ENCODE data around the gene CKAP4. TPM values are rescaled to one million over a fixed set of nuclear protein-coding genes. Genes with fewer than 3 reads are reported as not detected.

Gene CKAP4
- total RNA-seq, 1 experiment from 2014 or later = 108 TPM

DNA sequence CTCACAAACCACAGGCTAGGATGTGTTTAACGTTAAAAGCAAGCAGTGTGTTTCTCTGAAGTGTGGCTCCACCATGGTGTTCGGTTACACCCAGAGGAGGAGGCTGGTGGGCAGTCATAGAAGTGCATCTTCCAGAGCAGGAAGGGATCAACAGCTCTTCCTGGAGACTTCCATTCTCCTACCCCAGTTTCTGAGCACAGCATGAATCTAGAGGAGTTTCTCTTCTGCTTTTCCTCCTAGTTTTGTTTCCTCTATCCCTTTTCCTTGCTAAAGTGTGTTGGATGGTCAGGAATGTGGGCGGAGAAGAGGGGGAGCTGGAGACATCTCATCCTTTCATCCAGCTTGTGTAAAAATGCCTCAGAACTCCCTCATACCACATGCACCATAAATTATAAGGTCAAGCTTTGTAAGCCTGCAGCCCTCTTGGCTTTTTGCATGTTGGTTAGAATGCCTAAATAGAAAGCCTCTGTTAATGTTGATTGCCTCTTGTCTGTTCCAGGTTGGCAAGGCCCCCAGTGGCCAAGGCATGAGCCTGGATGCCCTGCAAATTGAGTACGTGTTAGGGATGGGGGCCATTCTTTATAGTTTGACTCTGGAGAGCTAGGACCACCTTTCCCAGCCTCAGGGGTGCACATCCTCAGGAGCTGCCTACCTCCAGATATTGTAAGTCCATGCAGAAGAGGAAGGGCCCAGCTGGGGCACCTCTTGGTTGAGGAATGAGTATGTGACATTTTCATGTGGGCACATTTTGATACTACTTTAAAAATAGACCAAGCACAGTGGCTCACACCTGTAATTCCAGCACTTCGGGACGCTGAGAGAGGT is 4.0 kb upstream of the CKAP4 start:
- Mint-ChIP-seq H3K4me1 (ENCODE audit: low read depth, unreplicated experiment) (peaks cover 12% of the 10 kb centered on the region), H3K36me3 (ENCODE audit: insufficient read depth, unreplicated experiment) (peaks cover 22% of the 10 kb centered on the region), H3K27ac (ENCODE audit: unreplicated experiment) (no peak overlapping the region), H3K9me3 (ENCODE audit: low read depth, unreplicated experiment) (no peaks in the 10 kb centered on the region), H3K4me3 (ENCODE audit: low read depth, unreplicated experiment) (no peak overlapping the region), H3K27me3 (ENCODE audit: unreplicated experiment) (no peaks in the 10 kb centered on the region)
- CTCF ChIA-PET = interaction anchor here (0.6 to 1.8 kb wide), 3 partner anchors 14 to 36 kb away, joined by 3 to 4 read pairs (median 4); no protein-coding TSS in a partner anchor
- intact Hi-C loops (cut with micrococcal nuclease; ENCODE audit: unreplicated experiment) = no loop called here
- TF ChIP-seq CTCF (IDR thresholded peaks at IDR 0.05; ENCODE audit: unreplicated experiment) = no peak
- DNase-seq = no peak
- no TSS peak for BruUV-seq (replicated peaks)

DNA sequence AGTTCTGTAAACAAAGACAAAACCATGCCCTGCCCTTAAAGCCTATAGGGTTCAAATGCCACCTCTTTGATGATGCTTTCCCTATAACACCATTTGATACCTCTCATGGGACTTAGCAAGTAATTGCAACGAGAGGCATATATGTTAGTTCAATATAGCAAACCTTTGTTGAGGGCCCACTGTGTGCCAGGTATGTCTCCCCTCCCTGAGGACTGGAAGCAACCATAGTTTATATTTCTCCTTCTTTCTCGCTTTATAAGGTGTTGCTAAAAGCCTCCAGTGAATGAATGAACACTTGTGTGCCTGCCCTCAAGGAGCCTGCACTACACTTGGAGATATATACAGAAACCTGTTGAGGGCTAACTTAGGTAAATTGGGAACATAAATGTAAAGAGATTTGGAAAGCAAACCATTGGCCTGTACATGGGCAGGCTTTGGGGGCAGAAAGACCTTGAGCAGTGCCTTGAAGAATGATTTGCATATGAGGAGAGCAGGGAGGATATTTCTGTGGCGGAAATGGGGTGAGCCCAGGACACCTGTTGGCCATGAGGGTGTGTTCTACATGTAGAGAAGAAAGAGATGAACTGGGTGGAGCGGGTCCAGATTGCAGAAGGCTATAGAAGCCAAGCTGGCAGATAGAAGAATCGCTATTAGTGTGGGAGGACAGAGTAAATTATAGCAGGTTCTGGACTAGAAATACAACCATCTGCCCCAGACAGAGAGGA is 1.8 kb upstream of the CKAP4 start:
- Mint-ChIP-seq H3K4me1 (ENCODE audit: low read depth, unreplicated experiment) (peaks cover 27% of the 10 kb centered on the region), H3K36me3 (ENCODE audit: insufficient read depth, unreplicated experiment) (peaks cover 42% of the 10 kb centered on the region), H3K27me3 (ENCODE audit: unreplicated experiment) (no peaks in the 10 kb centered on the region), H3K9me3 (ENCODE audit: low read depth, unreplicated experiment) (no peaks in the 10 kb centered on the region), H3K27ac (ENCODE audit: unreplicated experiment) (no peak overlapping the region), H3K4me3 (ENCODE audit: low read depth, unreplicated experiment) (peak overlapping the region; percentile 77)
- no TSS peak for BruUV-seq (replicated peaks)
- no peak for TF ChIP-seq CTCF (IDR thresholded peaks at IDR 0.05; ENCODE audit: unreplicated experiment)
- DNase-seq = no peak
- intact Hi-C loops (cut with micrococcal nuclease; ENCODE audit: unreplicated experiment) = loop anchor here (2.0 to 5.0 kb wide), 3 partner anchors 33 to 108 kb away; partner anchors contain the start of gene POLR3B
- CTCF ChIA-PET = no interaction called here

DNA sequence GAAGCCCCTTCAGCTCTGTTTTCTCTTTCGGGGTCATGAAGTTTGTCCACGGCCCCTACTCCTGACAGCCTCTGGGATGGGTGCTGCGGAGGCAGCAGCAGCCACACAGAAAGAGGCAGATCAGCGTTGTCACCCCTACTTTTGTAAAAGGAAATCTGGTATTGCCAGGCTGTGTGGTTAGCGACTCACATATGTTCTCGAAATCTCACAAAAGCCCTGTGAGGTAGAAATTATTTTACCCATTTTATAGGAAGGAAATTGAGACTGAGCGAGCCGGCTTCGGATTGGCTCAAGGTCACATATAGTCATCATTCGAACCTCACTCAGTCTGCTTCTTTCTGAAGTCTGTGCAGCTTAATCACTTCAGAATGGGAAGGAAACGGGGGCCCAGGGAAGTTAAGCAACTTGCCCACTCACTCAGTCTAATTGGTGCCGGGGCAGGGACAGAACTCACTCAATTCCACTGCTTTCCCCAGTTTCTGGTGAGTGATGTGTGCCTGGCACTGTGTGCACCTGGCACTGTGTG is 1.1 kb upstream of the CKAP4 start:
- Mint-ChIP-seq H3K4me1 (ENCODE audit: low read depth, unreplicated experiment) (peaks cover 27% of the 10 kb centered on the region), H3K9me3 (ENCODE audit: low read depth, unreplicated experiment) (no peaks in the 10 kb centered on the region), H3K36me3 (ENCODE audit: insufficient read depth, unreplicated experiment) (peaks cover 42% of the 10 kb centered on the region), H3K27ac (ENCODE audit: unreplicated experiment) (no peak overlapping the region), H3K4me3 (ENCODE audit: low read depth, unreplicated experiment) (peak overlapping the region; percentile 77), H3K27me3 (ENCODE audit: unreplicated experiment) (no peaks in the 10 kb centered on the region)
- no peak for TF ChIP-seq CTCF (IDR thresholded peaks at IDR 0.05; ENCODE audit: unreplicated experiment)
- no TSS peak for BruUV-seq (replicated peaks)
- CTCF ChIA-PET = no interaction called here
- intact Hi-C loops (cut with micrococcal nuclease; ENCODE audit: unreplicated experiment) = loop anchor here (2.0 to 5.0 kb wide), 3 partner anchors 34 to 108 kb away; partner anchors contain the start of gene POLR3B
- DNase-seq = no peak

- CTCF ChIA-PET = interaction anchor here (0.6 kb wide), 1 partner anchor 425 kb away, joined by 4 read pairs; no protein-coding TSS in a partner anchor
- no TSS peak for BruUV-seq (replicated peaks)
- peak; percentile 57 for DNase-seq
- Mint-ChIP-seq H3K36me3 (ENCODE audit: insufficient read depth, unreplicated experiment) (peaks cover 45% of the 10 kb centered on the region), H3K27ac (ENCODE audit: unreplicated experiment) (no peak overlapping the region), H3K9me3 (ENCODE audit: low read depth, unreplicated experiment) (no peaks in the 10 kb centered on the region), H3K4me3 (ENCODE audit: low read depth, unreplicated experiment) (peak overlapping the region; percentile 77), H3K4me1 (ENCODE audit: low read depth, unreplicated experiment) (peaks cover 27% of the 10 kb centered on the region), H3K27me3 (ENCODE audit: unreplicated experiment) (no peaks in the 10 kb centered on the region)
- intact Hi-C loops (cut with micrococcal nuclease; ENCODE audit: unreplicated experiment) = loop anchor here (2.0 to 5.0 kb wide), 3 partner anchors 34 to 109 kb away; partner anchors contain the start of gene POLR3B
- TF ChIP-seq CTCF (IDR thresholded peaks at IDR 0.05; ENCODE audit: unreplicated experiment) = no peak
Measured at GRCh38 chr12:106248312-106248845, 559 bp upstream of the CKAP4 start.
